Spinal cord (tissue), 10 donors: ENCODE results near the gene FAM151A. TPM values are rescaled to one million over a fixed set of nuclear protein-coding genes. Genes with fewer than 3 reads are reported as not detected.

Experiments
- DNase-seq, 6 donors: peaks; one replicate each; pipeline versions ENCODE4 v3.0.0 to v3.0.0-alpha.2; 2013 to 2015; ENCODE audit warnings: low spot score in 6 of 6, low read depth in 4 of 6
- H3K27ac ChIP-seq: one replicate; pipeline ENCODE4 v1.5.1; 2013; ENCODE audit warnings: low read depth, low read length, control low read depth
- H3K27me3 ChIP-seq: one replicate; pipeline ENCODE4 v1.6.1; 2013; ENCODE audit warnings: low read length; ENCODE audit not compliant: control insufficient read depth, insufficient read depth
- H3K36me3 ChIP-seq: one replicate; pipeline ENCODE4 v1.6.1; 2013; ENCODE audit warnings: low read length; ENCODE audit not compliant: control insufficient read depth, insufficient read depth
- H3K4me1 ChIP-seq: one replicate; pipeline ENCODE4 v1.6.1; 2013; ENCODE audit warnings: low read length; ENCODE audit not compliant: control insufficient read depth, insufficient read depth
- H3K4me3 ChIP-seq: one replicate; pipeline ENCODE4 v1.5.1; 2013; ENCODE audit warnings: low read depth, low read length, control low read depth
- H3K9me3 ChIP-seq: one replicate; pipeline ENCODE4 v1.6.1; 2013; ENCODE audit warnings: low read length; ENCODE audit not compliant: control insufficient read depth, insufficient read depth
- WGBS: methylation state at CpG from one replicate; pipeline ENCODE4 v1.1.5; 2013; ENCODE audit warnings: missing lambda C conversion rate; ENCODE audit not compliant: insufficient coverage; 5-methylcytosine and 5-hydroxymethylcytosine counted together
- polyA plus RNA-seq, 2 donors: library from polyadenylated mRNA; unstranded; fragments of 120-200 nt; gene quantifications; one replicate each; pipeline ENCODE4 v1.2.1, GENCODE V29; 2013; ENCODE audit not compliant: insufficient read length in 2 of 2
- total RNA-seq, 2 donors: library from RNA; depleted of rRNA in 1 of 2; stranded (reverse); fragments of 120-200 nt in 1 of 2; fragments of >200 nt in 1 of 2; gene quantifications; one replicate each; pipeline versions ENCODE4 v1.2.3 to v1.2.4, GENCODE V29; 2013 to 2014
- donor health status: healthy.

Gene FAM151A
- total and polyA plus RNA-seq, 4 donors: 0.22 to 0.98 TPM; not detected in 2

- DNase-seq: no peak
- Histone ChIP-seq H3K27ac (no peak overlapping the region), H3K27me3 (no peaks in the 10 kb centered on the region), H3K9me3 (peaks cover under 1% of the 10 kb centered on the region), H3K4me3 (no peak overlapping the region), H3K36me3 (no peaks in the 10 kb centered on the region), H3K4me1 (peaks cover 4% of the 10 kb centered on the region)
- WGBS: 80% methylated on average over 4 of the region's 4 CpGs
These were observed 29.7 kb upstream of the FAM151A start for GRCh38 chr1:54653036-54653435.

- Histone ChIP-seq H3K9me3 (no peaks in the 10 kb centered on the region), H3K4me1 (peaks cover 4% of the 10 kb centered on the region), H3K27me3 (no peaks in the 10 kb centered on the region)
These were observed 28.8 kb upstream of the FAM151A start for GRCh38 chr1:54652168-54652567.

GRCh38 chr1:54651608-54652007, 28.3 kb upstream of the FAM151A start:
- no peak for DNase-seq
- no CpG with 5 or more reads among the region's 3 CpGs for WGBS
- Histone ChIP-seq H3K27me3 (no peaks in the 10 kb centered on the region), H3K4me1 (peaks cover 4% of the 10 kb centered on the region), H3K27ac (no peak overlapping the region), H3K36me3 (no peaks in the 10 kb centered on the region), H3K4me3 (no peak overlapping the region), H3K9me3 (no peaks in the 10 kb centered on the region)

More at GRCh38 chr1:54652168-54652567, 28.8 kb upstream of the FAM151A start:
- H3K36me3 ChIP-seq: no peaks in the 10 kb centered on the region
- DNase-seq: no peak
- no peak overlapping the region for H3K27ac ChIP-seq
- no peak overlapping the region for H3K4me3 ChIP-seq

GRCh38 chr1:54650417-54650816, 27.1 kb upstream of the FAM151A start:
- 89% methylated on average over 2 of the region's 3 CpGs for WGBS
- Histone ChIP-seq H3K27me3 (no peaks in the 10 kb centered on the region), H3K36me3 (no peaks in the 10 kb centered on the region), H3K9me3 (no peaks in the 10 kb centered on the region), H3K4me1 (peaks cover 7% of the 10 kb centered on the region), H3K4me3 (no peak overlapping the region), H3K27ac (no peak overlapping the region)
- DNase-seq: no peak

- 100% methylated on average over 1 of the region's 1 CpG for WGBS
- H3K4me3 ChIP-seq: no peak overlapping the region
- no peaks in the 10 kb centered on the region for H3K27me3 ChIP-seq
- no peak overlapping the region for H3K27ac ChIP-seq
- peaks cover 7% of the 10 kb centered on the region for H3K4me1 ChIP-seq
- H3K9me3 ChIP-seq: no peaks in the 10 kb centered on the region
- no peaks in the 10 kb centered on the region for H3K36me3 ChIP-seq
- peak in 1 of 6 donors; percentile 45 for DNase-seq
These were observed 26.6 kb upstream of the FAM151A start for GRCh38 chr1:54649921-54650320.

- Histone ChIP-seq H3K27ac (no peak overlapping the region), H3K36me3 (no peaks in the 10 kb centered on the region), H3K4me1 (peaks cover 7% of the 10 kb centered on the region), H3K9me3 (no peaks in the 10 kb centered on the region), H3K4me3 (no peak overlapping the region), H3K27me3 (no peaks in the 10 kb centered on the region)
- no peak for DNase-seq
- 47% methylated on average over 4 of the region's 5 CpGs for WGBS
These were observed 26.0 kb upstream of the FAM151A start for GRCh38 chr1:54649130-54649898.

- Histone ChIP-seq H3K4me1 (peaks cover 7% of the 10 kb centered on the region), H3K36me3 (no peaks in the 10 kb centered on the region), H3K27ac (no peak overlapping the region), H3K27me3 (no peaks in the 10 kb centered on the region), H3K9me3 (peaks cover 3% of the 10 kb centered on the region), H3K4me3 (no peak overlapping the region)
- WGBS: 63% methylated on average over 6 of the region's 7 CpGs
- peak in 2 of 6 donors; percentile 20 to 31 for DNase-seq
These were observed 22.7 kb upstream of the FAM151A start for GRCh38 chr1:54645806-54646676.

GRCh38 chr1:54643736-54644135, 20.4 kb upstream of the FAM151A start:
- no peak for DNase-seq
- Histone ChIP-seq H3K27me3 (no peaks in the 10 kb centered on the region), H3K9me3 (peaks cover 3% of the 10 kb centered on the region), H3K4me3 (no peak overlapping the region), H3K36me3 (no peaks in the 10 kb centered on the region), H3K27ac (no peak overlapping the region), H3K4me1 (peaks cover 3% of the 10 kb centered on the region)

GRCh38 chr1:54640863-54641836, 17.8 kb upstream of the FAM151A start, which contains the start of gene MROH7:
MROH7 (plus strand) TSS chr1:54641786; CDS start chr1:54652927, 11,141 bp downstream.
- no peaks in the 10 kb centered on the region for H3K27me3 ChIP-seq
- H3K4me1 ChIP-seq: peaks cover 3% of the 10 kb centered on the region
- no peak within 1 kb of the TSS for H3K27ac ChIP-seq
- no peaks in the 10 kb centered on the region for H3K36me3 ChIP-seq
- 85% methylated on average over 5 of the region's 8 CpGs for WGBS
- no peak within 1 kb of the TSS for H3K4me3 ChIP-seq
- DNase-seq: no peak
- H3K9me3 ChIP-seq: peaks cover 3% of the 10 kb centered on the region
